ENCODE data around the gene CDK14. TPM values are rescaled to one million over a fixed set of nuclear protein-coding genes. Genes with fewer than 3 reads are reported as not detected.

Gene CDK14
- total RNA-seq, 4 donors from 2014 or later = 0.38 to 3.6 (median 1.3) TPM

GRCh38 chr7:90599892-90600555, 3.9 kb downstream of the CDK14 start:
- Histone ChIP-seq H3K4me1 (peaks cover 5 to 25% (median 7%) of the 10 kb centered on the region in 3 donors), H3K9me3 (no peaks in the 10 kb centered on the region), H3K4me3 (no peak overlapping the region), H3K27me3 (peaks cover 0 to 18% (median 0%) of the 10 kb centered on the region in 4 donors), H3K36me3 (no peaks in the 10 kb centered on the region), H3K27ac (no peak overlapping the region)
- DNase-seq = no peak
- intact Hi-C loops (cut with DNase I) = no loop called here
- TF ChIP-seq CTCF (IDR thresholded peaks at IDR 0.05) = no peak
- no peak for TF ChIP-seq POLR2A (IDR thresholded peaks at IDR 0.05)
- WGBS, 2 donors = 57 to 73% methylated on average over 4 of the region's 4 CpGs

DNA sequence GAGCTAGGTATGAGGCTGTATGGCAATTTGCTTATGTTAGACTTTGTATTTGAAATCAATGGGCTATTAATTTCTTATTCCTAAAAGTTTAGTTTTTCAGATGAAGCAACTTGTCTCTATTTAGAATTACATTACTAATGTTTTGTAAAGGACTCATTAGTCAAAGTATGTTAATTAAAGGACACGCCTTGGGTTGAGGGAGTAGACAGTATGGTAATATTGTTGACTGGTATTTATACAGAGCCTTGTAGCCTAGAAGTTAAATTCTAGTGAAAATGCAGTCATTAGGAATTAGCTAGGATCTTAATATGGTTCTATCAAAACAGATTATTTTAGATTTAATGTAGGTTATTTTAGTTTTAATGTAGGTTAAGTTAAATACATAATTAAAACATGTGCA, 6.2 kb downstream of the CDK14 start:
- Histone ChIP-seq H3K27ac (no peak overlapping the region), H3K36me3 (no peaks in the 10 kb centered on the region), H3K4me3 (no peak overlapping the region), H3K27me3 (peaks cover 0 to 1% (median 0%) of the 10 kb centered on the region in 4 donors), H3K4me1 (peaks cover 0 to 5% (median 0%) of the 10 kb centered on the region in 3 donors), H3K9me3 (no peaks in the 10 kb centered on the region)
- DNase-seq = no peak
- TF ChIP-seq POLR2A (IDR thresholded peaks at IDR 0.05) = no peak
- TF ChIP-seq CTCF (IDR thresholded peaks at IDR 0.05) = no peak
- intact Hi-C loops (cut with DNase I) = no loop called here
- WGBS, 2 donors = 87 to 100% methylated on average over 1 of the region's 1 CpG

GRCh38 chr7:90603346-90603745, 7.2 kb downstream of the CDK14 start:
- WGBS, 2 donors = 68 to 85% methylated on average over 1 of the region's 1 CpG
- H3K27me3 ChIP-seq = no peaks in the 10 kb centered on the region
- no peaks in the 10 kb centered on the region for H3K4me1 ChIP-seq
- TF ChIP-seq POLR2A (IDR thresholded peaks at IDR 0.05) (no peak), CTCF (IDR thresholded peaks at IDR 0.05) (no peak)
- H3K4me3 ChIP-seq = no peak overlapping the region
- H3K36me3 ChIP-seq = no peaks in the 10 kb centered on the region
- H3K9me3 ChIP-seq = no peaks in the 10 kb centered on the region
- no peak for DNase-seq
- H3K27ac ChIP-seq = no peak overlapping the region
- intact Hi-C loops (cut with DNase I) = no loop called here

DNA sequence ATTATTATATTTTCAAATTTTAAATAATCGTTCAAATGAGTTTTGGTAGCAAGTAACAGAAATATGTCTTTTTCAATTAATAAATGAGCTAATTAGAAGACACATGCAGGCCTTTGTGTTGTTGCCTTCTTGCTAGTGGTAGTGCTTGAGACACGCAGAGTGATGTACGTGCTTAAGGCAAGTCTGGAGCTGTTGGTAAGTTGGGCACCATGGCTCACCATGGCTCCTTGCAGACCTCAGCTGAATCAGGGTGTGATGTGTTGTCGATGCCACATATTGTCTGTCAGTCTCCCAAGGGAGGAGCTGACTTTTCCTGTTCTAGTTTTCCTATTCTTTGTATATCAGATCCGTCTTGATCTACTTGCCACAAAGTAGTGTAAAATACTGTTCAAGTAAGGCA, 8.3 kb downstream of the CDK14 start:
- no peak for TF ChIP-seq POLR2A (IDR thresholded peaks at IDR 0.05)
- TF ChIP-seq CTCF (IDR thresholded peaks at IDR 0.05) = no peak
- H3K9me3 ChIP-seq = no peaks in the 10 kb centered on the region

GRCh38 chr7:90605055-90605454, 8.9 kb downstream of the CDK14 start:
- intact Hi-C loops (cut with DNase I) = no loop called here
- no peaks in the 10 kb centered on the region for H3K27me3 ChIP-seq
- no peaks in the 10 kb centered on the region for H3K36me3 ChIP-seq
- no peak for DNase-seq
- H3K9me3 ChIP-seq = no peaks in the 10 kb centered on the region
- no peaks in the 10 kb centered on the region for H3K4me1 ChIP-seq
- 50 to 76% methylated on average over 2 of the region's 2 CpGs for WGBS, 2 donors
- TF ChIP-seq CTCF (IDR thresholded peaks at IDR 0.05) (no peak), POLR2A (IDR thresholded peaks at IDR 0.05) (no peak)
- no peak overlapping the region for H3K27ac ChIP-seq
- no peak overlapping the region for H3K4me3 ChIP-seq

More for the DNA sequence above, 8.3 kb downstream of the CDK14 start:
- WGBS, 2 donors = 72 to 75% methylated on average over 5 of the region's 5 CpGs
- Histone ChIP-seq H3K27me3 (no peaks in the 10 kb centered on the region), H3K4me3 (no peak overlapping the region), H3K27ac (no peak overlapping the region), H3K36me3 (no peaks in the 10 kb centered on the region), H3K4me1 (no peaks in the 10 kb centered on the region)
- DNase-seq = no peak
- intact Hi-C loops (cut with DNase I) = no loop called here

Data from esophagus squamous epithelium (tissue), 5 donors.